GM12864 (cell line): Measurements from ENCODE around the gene VCL.
"Not testable (repeated sequence)": the region's sequence is repeated elsewhere in the genome, so short reads cannot be mapped to it uniquely, and the experiment has no call there.

Experiments
- DNase-seq: peaks from one replicate; pipeline ENCODE4 v3.0.0-alpha.2; 2011; ENCODE audit warnings: low read depth
- H3K4me3 ChIP-seq: 2 replicates; pipeline ENCODE4 v1.5.1; 2011; ENCODE audit warnings: mild to moderate bottlenecking, low read depth, low read length, control low read depth
- TF ChIP-seq, protein P1 (sequence below): IDR thresholded peaks from 2 replicates; pipeline ENCODE4 v1.5.1; 2011; ENCODE audit warnings: low read depth, mild to moderate bottlenecking, moderate library complexity, low read length, control low read depth, inconsistent platforms; ENCODE audit errors: missing control alignments

VCL gene

DNA sequence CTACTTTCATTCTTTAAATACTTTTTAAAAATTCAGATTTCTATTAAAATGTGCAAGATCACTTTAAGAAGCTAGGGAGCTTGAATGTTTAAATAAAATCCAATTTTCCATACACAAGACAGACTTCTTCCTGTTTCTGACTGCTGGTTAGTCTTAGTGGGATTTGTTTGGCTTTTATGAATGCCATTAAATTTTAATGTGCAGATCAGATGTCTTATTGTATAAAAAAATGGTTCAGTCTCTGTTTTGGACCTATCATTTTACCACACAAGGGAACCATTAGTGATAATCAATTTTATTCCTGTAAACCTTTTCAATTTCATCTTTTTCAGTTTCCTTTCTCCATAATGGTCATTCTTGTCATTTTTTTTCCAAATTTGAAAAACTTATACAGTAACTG lies 63.2 kb downstream of the VCL start:
- DNase-seq, result no peak
- TF ChIP-seq, protein P1, sequence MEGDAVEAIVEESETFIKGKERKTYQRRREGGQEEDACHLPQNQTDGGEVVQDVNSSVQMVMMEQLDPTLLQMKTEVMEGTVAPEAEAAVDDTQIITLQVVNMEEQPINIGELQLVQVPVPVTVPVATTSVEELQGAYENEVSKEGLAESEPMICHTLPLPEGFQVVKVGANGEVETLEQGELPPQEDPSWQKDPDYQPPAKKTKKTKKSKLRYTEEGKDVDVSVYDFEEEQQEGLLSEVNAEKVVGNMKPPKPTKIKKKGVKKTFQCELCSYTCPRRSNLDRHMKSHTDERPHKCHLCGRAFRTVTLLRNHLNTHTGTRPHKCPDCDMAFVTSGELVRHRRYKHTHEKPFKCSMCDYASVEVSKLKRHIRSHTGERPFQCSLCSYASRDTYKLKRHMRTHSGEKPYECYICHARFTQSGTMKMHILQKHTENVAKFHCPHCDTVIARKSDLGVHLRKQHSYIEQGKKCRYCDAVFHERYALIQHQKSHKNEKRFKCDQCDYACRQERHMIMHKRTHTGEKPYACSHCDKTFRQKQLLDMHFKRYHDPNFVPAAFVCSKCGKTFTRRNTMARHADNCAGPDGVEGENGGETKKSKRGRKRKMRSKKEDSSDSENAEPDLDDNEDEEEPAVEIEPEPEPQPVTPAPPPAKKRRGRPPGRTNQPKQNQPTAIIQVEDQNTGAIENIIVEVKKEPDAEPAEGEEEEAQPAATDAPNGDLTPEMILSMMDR, result no peak
- no peak overlapping the region for H3K4me3 ChIP-seq

DNA sequence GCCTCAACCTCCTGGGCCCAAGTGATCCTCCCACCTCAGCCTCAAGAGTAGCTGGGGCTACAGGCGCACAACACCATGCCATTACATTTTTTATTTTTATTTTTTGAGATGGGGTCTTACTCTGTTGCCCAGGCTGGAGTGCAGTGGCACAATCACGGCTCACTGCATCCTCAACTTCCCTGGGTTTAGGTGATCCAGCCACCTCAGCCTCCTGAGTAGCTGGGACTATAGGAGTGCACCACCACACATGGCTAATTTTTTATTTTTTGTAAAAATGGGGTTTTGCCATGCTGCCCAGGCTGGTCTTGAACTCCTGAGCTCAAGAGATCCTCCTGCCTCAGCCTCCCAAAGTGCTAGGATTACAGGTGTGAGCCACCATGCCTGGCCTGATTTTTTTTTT lies 64.1 kb downstream of the VCL start:
- not testable (repeated sequence) for H3K4me3 ChIP-seq, DNase-seq

DNA sequence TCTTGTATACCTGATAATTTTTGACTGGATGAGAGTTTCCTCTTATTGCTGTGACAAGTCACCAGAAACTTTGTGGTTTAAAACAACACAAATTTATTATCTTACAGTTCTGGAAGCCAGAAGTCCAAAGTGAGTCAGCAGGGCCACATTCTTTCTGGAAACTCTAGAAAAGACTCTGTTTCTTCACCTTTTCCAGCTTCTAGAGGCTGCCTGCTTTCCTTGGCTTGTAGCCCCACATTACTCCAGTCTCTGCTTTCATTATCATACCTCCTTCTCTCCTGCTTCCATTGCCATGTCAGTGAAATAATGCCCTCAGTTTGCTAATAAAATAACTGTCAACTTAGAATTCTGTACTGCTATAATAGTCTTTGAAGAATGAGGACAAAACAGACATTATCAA lies 65.3 kb downstream of the VCL start:
- TF ChIP-seq, protein P1, result no peak
- DNase-seq, result no peak
- no peak overlapping the region for H3K4me3 ChIP-seq

DNA sequence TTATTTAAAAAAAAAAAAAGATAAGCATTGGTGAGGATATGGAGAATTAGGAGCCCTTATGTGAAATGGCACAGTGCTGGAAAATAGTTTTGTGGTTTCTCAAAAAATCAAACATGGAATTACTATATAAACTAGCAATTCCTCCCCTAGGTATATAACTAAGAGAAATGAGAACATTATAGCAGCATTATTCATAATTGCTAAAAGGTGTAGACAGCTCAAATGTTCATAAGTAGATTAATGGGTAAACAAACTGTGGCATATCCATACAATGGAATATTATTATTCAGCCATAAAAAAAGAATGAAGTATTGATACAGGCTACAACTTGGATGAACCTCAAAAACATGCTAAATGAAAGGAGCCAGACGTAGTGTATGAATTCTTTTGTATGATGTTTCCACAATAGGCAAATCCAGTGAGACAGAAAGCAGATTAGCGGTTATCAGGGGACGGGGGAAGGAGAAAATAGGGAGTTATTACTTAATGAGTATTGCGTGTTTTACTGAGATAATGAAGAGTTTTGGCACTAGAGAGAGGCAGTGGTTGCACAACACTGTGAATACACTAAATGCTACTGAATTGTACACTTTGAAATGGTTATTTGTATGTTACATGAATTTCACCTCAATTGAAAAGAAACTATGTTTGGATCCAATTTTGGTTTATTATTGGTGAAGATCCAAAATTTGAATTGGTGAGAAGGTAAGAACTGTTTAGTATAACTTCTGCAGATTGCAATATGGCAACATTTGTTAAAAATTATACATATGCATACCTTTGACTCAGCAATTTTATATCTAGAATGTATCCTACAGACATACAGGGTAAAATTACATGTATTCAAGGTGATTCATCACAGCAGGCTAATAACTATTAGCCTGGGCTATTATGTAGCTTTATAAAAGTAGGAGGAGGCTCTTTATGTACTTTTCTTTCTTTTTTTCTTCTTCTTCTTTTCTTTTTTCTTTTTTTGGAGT lies 69.7 kb downstream of the VCL start:
- DNase-seq, result no peak
- TF ChIP-seq, protein P1, result no peak
- H3K4me3 ChIP-seq, result no peak overlapping the region

DNA sequence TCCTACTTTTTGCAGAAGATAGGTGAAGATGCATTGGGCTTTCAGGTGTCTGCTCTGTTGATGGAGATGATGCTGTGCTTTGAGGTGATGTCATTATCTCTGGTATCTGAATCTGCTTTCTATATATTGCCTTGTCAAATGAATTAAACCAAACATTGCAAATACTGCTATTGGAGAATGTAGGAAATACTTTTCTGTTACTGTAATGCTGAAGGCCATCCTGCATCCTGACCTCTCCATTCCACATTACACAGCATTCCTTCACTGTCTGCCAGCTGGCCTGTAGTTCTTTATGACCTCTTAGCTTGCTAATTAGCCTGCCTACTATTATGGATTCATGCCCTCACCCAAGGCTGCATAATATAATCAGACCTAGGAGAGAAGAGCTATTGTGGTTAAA lies 73.2 kb downstream of the VCL start:
- TF ChIP-seq, protein P1, result no peak
- no peak for DNase-seq
- no peak overlapping the region for H3K4me3 ChIP-seq

DNA sequence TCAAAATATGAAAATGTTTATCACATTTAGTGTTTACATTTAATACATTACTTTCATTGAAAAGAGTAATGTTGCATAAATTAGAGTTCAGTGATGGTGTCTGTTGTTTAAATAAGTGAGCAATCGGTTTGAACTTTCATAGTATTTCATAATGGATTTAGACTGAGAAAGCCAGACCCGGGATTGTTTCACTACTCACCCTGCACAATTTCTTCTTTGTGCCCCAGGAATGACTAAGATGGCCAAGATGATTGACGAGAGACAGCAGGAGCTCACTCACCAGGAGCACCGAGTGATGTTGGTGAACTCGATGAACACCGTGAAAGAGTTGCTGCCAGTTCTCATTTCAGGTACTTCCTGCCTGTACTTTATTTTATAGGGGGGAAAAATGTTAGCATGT lies 74.6 kb downstream of the VCL start:
- DNase-seq, result no peak
- no peak overlapping the region for H3K4me3 ChIP-seq
- TF ChIP-seq, protein P1, result no peak

DNA sequence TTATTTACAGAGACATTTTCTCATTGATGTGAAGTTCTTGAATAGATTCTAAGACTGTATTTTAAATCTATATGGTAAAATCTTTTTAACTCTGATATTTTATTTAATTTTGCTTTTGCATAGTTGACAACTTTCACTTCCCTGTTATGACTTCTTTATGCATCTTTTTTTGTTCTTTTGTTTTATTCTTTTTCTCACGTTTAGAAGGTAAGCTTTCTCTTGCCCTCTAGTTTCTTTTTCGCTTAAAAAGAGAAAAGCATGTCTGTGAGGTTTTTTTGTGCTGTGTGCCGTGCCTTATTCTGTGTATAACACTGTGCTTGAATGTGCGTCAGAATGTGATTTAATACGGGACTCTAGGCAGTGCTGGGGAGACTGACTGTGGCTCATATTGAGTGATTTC lies 78.0 kb downstream of the VCL start:
- DNase-seq, result no peak
- TF ChIP-seq, protein P1, result no peak
- H3K4me3 ChIP-seq, result no peak overlapping the region
